GM19438 (cell line): ENCODE results near the gene BMP3.
A peak's percentile ranks its signal among the peaks of the same experiment; 100 is the strongest.
"Not testable (repeated sequence)": the region's sequence is repeated elsewhere in the genome, so short reads cannot be mapped to it uniquely, and the experiment has no call there.

Experiments used
- ATAC-seq: cut with Tn5 transposase; IDR thresholded peaks from one replicate; pipeline ENCODE4 v1.9.1; 2021; ENCODE audit warnings: low read depth; ENCODE audit not compliant: unreplicated experiment

BMP3 gene

DNA sequence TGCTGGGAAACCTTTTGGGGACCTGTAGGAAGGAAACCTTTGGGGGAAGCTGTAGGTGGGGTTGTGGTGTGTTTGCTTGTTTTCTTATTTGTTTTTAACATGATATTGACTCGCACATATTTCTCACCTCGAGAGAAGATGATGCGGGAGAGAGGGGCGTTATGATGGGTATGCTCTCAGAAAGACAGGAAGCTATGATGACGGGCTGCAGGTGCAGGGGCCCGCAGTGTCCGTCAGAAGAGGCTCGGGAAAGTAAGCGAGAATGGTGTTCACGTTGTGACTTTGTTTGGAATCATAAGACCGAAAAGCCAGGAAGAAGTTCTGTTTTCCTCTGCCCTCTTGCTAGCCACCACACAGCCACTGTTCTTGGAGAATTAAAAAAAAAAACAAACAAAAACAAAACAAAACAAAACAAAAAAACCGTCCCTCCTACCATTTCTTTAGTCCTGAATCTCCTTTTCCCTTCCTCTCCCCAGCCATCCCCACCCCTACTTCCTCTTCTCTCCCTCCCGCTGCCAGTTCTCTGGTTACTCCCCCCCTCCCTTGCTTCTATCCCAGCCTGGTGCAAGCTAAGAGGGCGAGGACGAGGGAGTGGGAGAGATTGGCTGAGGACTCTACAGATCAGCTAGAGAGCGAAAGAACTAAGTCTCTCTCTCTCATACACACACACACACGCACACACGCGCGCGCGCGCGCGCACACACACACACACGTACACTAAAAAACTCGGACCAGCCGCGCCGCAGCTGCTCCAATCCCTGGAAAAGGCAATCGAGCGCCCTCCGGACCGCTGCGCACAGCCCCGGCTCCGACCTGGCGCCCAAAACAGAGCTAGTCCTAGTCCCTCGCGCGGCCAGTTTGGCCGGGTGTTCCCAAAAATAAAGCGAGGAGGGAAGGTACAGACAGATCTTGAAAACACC lies at the start of gene BMP3:
Gene BMP3, plus strand, starts transcription at position 648 of the 920 bp plus-strand sequence. CDS start 577 bp downstream, outside the sequence.
- ATAC-seq = peak; percentile 30

DNA sequence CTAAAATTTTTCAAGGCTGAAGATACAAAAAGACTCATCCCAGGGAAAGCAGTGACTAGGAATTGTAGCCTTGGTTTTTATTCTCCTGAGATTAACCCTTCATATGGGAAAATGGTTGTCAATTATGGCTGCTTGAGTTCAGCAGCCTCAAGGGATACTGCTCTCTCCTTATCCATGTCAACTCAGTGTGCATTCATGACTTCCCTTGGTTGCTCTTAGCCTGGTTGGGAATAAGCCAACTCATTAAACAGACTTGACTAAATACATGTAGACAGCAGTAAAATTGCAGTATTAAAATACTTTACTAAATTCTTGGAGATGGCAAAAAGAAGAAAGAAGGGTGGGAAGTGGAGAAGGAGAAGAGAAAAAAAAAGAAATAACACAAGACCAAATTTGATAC lies 44.5 kb upstream of the BMP3 start:
- ATAC-seq = no peak

DNA sequence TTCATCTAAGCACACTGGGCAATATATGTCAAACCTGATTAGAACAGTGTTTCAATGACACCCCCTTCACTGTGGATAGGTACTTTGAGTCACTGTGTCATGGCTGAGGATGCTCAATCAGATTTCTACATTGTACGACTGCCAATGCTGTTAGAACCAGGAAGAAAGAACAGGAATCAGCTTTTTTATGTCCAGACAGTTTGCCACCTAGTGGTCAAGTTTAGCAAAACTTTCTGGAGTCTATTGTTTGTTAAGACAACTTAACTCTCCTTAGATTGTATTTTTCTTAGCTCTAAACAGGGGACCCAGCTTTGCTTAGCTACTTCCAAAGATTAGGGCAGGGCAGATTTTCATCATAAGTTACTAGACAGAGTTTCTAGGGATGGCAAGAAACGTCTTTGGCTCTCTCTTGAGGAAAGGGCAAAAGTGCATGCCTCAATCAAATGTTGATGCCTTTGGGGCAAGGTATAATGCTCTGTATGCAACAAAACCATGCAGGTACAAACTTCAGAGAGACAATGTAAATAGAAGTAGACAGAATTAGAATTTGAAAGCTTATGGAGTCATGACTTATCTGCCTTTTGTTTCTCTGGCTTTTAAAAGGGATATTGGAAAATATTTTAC lies 40.5 kb upstream of the BMP3 start:
- no peak for ATAC-seq

GRCh38 chr4:80990851-80991250 lies 39.7 kb upstream of the BMP3 start:
- ATAC-seq = peak; percentile 49

DNA sequence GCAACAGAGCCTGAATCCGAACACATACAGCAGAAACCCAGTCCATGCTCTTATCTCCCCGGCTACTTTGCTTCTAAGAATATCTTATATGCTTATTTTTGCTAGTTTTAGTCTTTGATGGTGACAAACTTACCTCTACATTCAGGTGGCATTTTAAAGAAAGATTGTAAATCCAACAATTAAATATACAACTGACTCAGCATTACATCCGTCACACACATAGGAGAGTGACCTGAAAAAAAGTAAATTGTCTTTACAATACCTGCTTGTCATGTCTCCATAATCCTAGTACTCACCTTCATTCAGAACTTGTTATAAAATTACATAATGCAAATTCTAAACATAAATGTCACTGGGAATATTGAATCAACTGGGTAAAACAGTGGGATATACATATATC lies 30.6 kb upstream of the BMP3 start:
- ATAC-seq = no peak

GRCh38 chr4:81003597-81004111 lies 26.9 kb upstream of the BMP3 start:
- peak; percentile 100 for ATAC-seq

GRCh38 chr4:81007417-81007816 lies 23.1 kb upstream of the BMP3 start:
- no peak for ATAC-seq

DNA sequence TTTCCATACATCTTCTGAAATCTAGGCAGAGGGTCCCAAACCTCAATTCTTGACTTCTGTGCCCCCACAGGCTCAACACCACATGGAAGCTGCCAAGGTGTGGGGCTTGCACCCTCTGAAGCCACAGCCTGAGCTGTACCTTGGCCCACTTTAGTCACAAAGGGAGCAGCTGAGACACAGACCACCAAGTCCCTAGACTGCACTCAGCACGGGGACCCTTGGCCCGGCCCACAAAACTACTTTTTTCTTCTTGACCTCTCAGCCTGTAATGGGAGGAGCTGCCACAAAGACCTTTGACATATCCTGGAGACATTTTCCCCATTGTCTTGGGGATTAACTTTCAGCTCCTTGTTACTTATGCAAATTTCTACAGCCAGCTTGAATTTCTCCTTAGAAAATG lies 13.9 kb upstream of the BMP3 start:
- ATAC-seq = not testable (repeated sequence)

DNA sequence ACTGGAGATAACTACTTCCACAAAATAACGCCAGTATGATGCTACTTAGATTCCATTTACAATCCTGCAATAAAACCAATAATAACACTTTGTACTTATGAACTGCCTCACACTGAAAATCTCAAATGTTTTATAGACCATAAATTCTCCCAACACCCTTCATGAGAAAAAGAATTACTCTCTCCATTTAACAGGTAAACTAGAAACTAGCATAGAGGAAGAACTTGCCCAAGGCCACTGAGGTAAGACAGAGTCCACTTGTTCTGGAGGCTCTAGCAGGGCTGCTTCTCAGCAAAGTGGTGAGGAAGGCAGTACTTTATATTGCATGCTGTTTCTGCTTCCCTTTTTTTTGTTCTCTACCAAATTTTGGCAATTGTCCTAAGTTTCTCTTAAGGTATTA lies 11.5 kb upstream of the BMP3 start:
- ATAC-seq = no peak

DNA sequence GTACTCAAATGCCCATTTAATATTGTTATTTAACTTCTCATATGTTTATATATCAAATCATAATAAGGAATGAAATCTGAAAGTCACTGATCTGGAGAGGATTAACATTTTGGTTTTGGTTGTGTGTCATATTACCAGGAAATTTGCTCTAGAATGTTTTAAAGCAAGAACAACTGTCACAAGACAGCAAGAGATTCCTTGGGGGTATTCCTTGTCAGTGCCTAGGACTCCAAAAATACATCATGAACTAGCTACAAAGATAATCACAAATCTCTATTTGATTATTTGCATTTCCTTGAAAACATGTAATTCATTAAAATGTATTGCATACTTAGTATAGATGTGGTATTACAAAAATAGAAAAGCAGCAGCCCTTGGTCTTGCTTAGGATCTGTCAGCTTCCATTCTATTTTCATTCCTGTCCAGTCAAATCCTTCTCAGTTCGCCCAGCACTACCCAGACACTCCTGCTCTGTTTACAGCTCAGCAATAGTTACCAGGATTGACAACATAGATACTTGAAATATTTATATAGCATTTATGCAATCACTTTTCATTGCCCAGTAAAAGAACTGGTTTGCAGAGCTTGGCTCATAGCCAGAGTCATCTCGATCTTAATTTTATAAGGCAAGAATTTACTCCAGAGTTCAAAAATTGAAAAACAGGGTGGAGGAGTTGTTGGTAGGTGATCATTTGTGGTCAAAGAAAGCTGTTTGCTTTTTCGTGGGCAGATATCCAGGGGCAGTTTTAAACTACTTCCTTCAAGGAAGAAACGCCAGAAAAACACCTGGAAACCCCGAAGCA lies 9.2 kb upstream of the BMP3 start:
- no peak for ATAC-seq

GRCh38 chr4:81021981-81022380 lies 8.5 kb upstream of the BMP3 start:
- no peak for ATAC-seq

- ATAC-seq = no peak
These were observed 7.0 kb upstream of the BMP3 start for GRCh38 chr4:81023484-81023883.

DNA sequence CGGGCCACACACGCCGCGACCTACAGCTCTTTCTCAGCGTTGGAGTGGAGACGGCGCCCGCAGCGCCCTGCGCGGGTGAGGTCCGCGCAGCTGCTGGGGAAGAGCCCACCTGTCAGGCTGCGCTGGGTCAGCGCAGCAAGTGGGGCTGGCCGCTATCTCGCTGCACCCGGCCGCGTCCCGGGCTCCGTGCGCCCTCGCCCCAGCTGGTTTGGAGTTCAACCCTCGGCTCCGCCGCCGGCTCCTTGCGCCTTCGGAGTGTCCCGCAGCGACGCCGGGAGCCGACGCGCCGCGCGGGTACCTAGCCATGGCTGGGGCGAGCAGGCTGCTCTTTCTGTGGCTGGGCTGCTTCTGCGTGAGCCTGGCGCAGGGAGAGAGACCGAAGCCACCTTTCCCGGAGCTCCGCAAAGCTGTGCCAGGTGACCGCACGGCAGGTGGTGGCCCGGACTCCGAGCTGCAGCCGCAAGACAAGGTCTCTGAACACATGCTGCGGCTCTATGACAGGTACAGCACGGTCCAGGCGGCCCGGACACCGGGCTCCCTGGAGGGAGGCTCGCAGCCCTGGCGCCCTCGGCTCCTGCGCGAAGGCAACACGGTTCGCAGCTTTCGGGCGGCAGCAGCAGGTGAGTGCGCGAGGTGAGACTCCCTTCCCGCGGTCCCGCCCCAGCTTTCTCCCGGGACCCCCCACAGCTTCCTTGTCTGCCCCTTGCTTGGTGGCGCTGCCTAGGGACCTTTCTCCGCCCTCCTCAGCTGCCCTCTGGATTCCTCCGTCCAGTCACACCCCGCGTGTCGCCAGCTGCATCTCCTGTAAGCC lies 678 bp downstream of the BMP3 start:
- ATAC-seq = peak; percentile 38

GRCh38 chr4:81031796-81032551 lies 1.5 kb downstream of the BMP3 start:
- no peak for ATAC-seq

- no peak for ATAC-seq
These were observed 2.5 kb downstream of the BMP3 start for GRCh38 chr4:81032771-81033684.

DNA sequence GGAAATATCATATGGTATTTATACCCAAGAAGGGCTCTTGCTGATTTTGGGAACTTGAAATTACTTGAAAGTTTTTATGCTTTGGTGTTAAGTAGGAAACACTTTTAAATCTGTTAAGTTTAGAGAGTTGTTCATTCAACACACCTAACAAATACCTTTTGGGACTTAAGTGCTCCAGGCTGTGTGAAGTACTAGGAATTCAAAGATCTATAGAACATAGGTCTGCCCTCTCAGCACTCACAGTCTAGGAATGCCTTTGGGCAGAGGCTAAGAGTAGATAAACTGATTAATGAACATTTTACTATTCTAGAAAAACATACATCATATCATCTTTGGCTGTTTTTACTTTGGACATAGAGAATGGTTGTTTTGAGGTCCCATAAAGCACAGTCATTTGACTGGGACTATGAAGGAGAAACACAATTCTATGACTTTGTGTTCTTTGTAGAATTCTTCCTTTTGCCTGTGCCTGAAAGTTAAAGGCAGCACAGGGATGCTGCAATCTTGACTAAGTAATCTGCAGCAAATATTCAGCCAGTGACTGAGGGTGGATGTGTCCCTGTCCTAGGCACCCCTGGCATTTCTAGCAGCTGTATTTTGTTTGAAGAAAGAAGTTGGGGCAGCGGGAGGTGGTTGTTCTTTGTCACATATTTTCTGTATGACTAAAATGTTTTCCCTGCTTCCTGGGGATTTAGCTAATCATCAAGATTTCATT lies 8.3 kb downstream of the BMP3 start:
- ATAC-seq = no peak

- no peak for ATAC-seq
These were observed 9.0 kb downstream of the BMP3 start for GRCh38 chr4:81039351-81039972.
